Natural killer cell (primary cell): Measurements from ENCODE around the gene PPP2R5B. TPM values are rescaled to one million over a fixed set of nuclear protein-coding genes. Genes with fewer than 3 reads are reported as not detected.

Experiments used
- ATAC-seq, 3 donors: fragments of 150-1000 bp in 2 of 3; fragments of 200-7000 bp in 1 of 3; cut with Tn5 transposase; 1 replicate in 1 of 3; 2 replicates in 2 of 3; pipeline ENCODE4 v1.10.0; 2021; ENCODE audit warnings: mild to moderate bottlenecking in 2 of 3, moderate library complexity in 2 of 3
- DNase-seq, 2 donors: peaks; one replicate each; pipeline versions ENCODE4 v3.0.0 to v3.0.0-alpha.2; 2013 to 2021; ENCODE audit warnings: mixed read lengths in 1 of 2
- H3K27ac ChIP-seq: one replicate; pipeline ENCODE4 v1.5.1; 2013; ENCODE audit warnings: mild to moderate bottlenecking, low read length
- H3K27me3 ChIP-seq: one replicate; pipeline ENCODE4 v1.6.1; 2013; ENCODE audit warnings: low read length; ENCODE audit not compliant: control insufficient read depth, insufficient read depth
- H3K36me3 ChIP-seq: one replicate; pipeline ENCODE4 v1.6.1; 2013; ENCODE audit warnings: low read length; ENCODE audit not compliant: control insufficient read depth, insufficient read depth
- H3K4me1 ChIP-seq: one replicate; pipeline ENCODE4 v1.6.1; 2013; ENCODE audit warnings: low read length; ENCODE audit not compliant: control insufficient read depth, insufficient read depth
- H3K4me3 ChIP-seq: one replicate; pipeline ENCODE4 v1.5.1; 2013; ENCODE audit warnings: low read length
- H3K9me3 ChIP-seq: one replicate; pipeline ENCODE4 v1.6.1; 2013; ENCODE audit warnings: low read length; ENCODE audit not compliant: control insufficient read depth, insufficient read depth
- H3K27ac Mint-ChIP-seq, 2 donors: one replicate each; pipeline ENCODE4 v1.8.0; 2022; ENCODE audit warnings: mild to moderate bottlenecking in 2 of 2, mixed read lengths in 2 of 2, moderate library complexity in 1 of 2
- H3K27me3 Mint-ChIP-seq, 2 donors: one replicate each; pipeline ENCODE4 v1.8.0; 2022; ENCODE audit warnings: low read depth in 2 of 2, mixed read lengths in 2 of 2
- H3K36me3 Mint-ChIP-seq: one replicate; pipeline ENCODE4 v1.8.0; 2022; ENCODE audit warnings: mixed read lengths
- H3K4me1 Mint-ChIP-seq, 2 donors: one replicate each; pipeline ENCODE4 v1.8.0; 2022; ENCODE audit warnings: mixed read lengths in 2 of 2
- H3K4me3 Mint-ChIP-seq: one replicate; pipeline ENCODE4 v1.8.0; 2022; ENCODE audit warnings: mild to moderate bottlenecking, moderate library complexity, mixed read lengths
- H3K9me3 Mint-ChIP-seq, 2 donors: one replicate each; pipeline ENCODE4 v1.8.0; 2022; ENCODE audit warnings: mixed read lengths in 2 of 2
- CTCF ChIP-seq: fragments of 200-600 bp; IDR thresholded peaks from one replicate; pipeline ENCODE4 v1.8.0; 2022; ENCODE audit warnings: antibody characterized with exemption
- WGBS: methylation state at CpG from one replicate; pipeline ENCODE4 v1.1.7; 2013; ENCODE audit warnings: missing lambda C conversion rate; ENCODE audit not compliant: insufficient coverage; 5-methylcytosine and 5-hydroxymethylcytosine counted together
- intact Hi-C: fragments of 100-400 bp; cut with micrococcal nuclease; formaldehyde crosslinking; loops from one replicate; pipeline ENCODE4 v1.14.2; 2022
- total RNA-seq, 4 donors: library from RNA; stranded (reverse); fragments of 120-200 nt in 1 of 4; gene quantifications; one replicate each; pipeline versions ENCODE4 v1.2.3 to v1.2.4, GENCODE V29; 2013 to 2022

The PPP2R5B gene
- total RNA-seq, 3 donors from 2014 or later (not counting 1 experiment from before 2014, with no cell fraction given): 27.8 to 31.5 (median 28.5) TPM

GRCh38 chr11:64888406-64888728 lies 36.1 kb upstream of the PPP2R5B start:
- no peak for TF ChIP-seq CTCF
- Mint-ChIP-seq H3K27ac (peak overlapping the region; percentile 77 to 80), H3K27me3 (no peaks in the 10 kb centered on the region), H3K9me3 (no peaks in the 10 kb centered on the region), H3K36me3 (no peaks in the 10 kb centered on the region), H3K4me1 (peaks cover 17 to 25% of the 10 kb centered on the region in 2 donors), H3K4me3 (peak overlapping the region; percentile 84)
- H3K4me3 ChIP-seq: peak overlapping the region; percentile 12
- no peak overlapping the region for H3K27ac ChIP-seq
- intact Hi-C loops: no loop called here
- no peak for ATAC-seq
- no peaks in the 10 kb centered on the region for H3K27me3 ChIP-seq
- WGBS: 72% methylated on average over 8 of the region's 8 CpGs
- DNase-seq: no peak
- H3K36me3 ChIP-seq: no peaks in the 10 kb centered on the region
- H3K9me3 ChIP-seq: no peaks in the 10 kb centered on the region
- H3K4me1 ChIP-seq: peaks cover 17% of the 10 kb centered on the region

- H3K9me3 Mint-ChIP-seq: no peaks in the 10 kb centered on the region
- intact Hi-C loops: no loop called here
Observed at GRCh38 chr11:64888729-64889511, 35.6 kb upstream of the PPP2R5B start.

GRCh38 chr11:64890522-64890939 lies 34.0 kb upstream of the PPP2R5B start:
- Histone ChIP-seq H3K36me3 (peaks cover 4% of the 10 kb centered on the region), H3K4me3 (no peak overlapping the region), H3K9me3 (no peaks in the 10 kb centered on the region), H3K4me1 (peaks cover 30% of the 10 kb centered on the region), H3K27me3 (no peaks in the 10 kb centered on the region), H3K27ac (no peak overlapping the region)
- H3K27me3 Mint-ChIP-seq: no peaks in the 10 kb centered on the region
- peaks cover 16 to 20% of the 10 kb centered on the region in 2 donors for H3K4me1 Mint-ChIP-seq
- no peak overlapping the region for H3K4me3 Mint-ChIP-seq
- H3K27ac Mint-ChIP-seq: no peak overlapping the region
- no peaks in the 10 kb centered on the region for H3K36me3 Mint-ChIP-seq
- ATAC-seq: no peak
- no peak for TF ChIP-seq CTCF
- H3K9me3 Mint-ChIP-seq: no peaks in the 10 kb centered on the region
- WGBS: 96% methylated on average over 7 of the region's 7 CpGs
- intact Hi-C loops: no loop called here
- no peak for DNase-seq

More at GRCh38 chr11:64888729-64889511, 35.6 kb upstream of the PPP2R5B start:
- H3K4me3 Mint-ChIP-seq: peak overlapping the region; percentile 25
- Histone ChIP-seq H3K27ac (no peak overlapping the region), H3K9me3 (no peaks in the 10 kb centered on the region), H3K4me3 (no peak overlapping the region), H3K4me1 (peaks cover 22% of the 10 kb centered on the region), H3K27me3 (no peaks in the 10 kb centered on the region), H3K36me3 (no peaks in the 10 kb centered on the region)
- peaks cover 17 to 25% of the 10 kb centered on the region in 2 donors for H3K4me1 Mint-ChIP-seq
- H3K27ac Mint-ChIP-seq: no peak overlapping the region
- no peak for TF ChIP-seq CTCF
- no peaks in the 10 kb centered on the region for H3K27me3 Mint-ChIP-seq
- ATAC-seq: no peak
- no peaks in the 10 kb centered on the region for H3K36me3 Mint-ChIP-seq
- DNase-seq: no peak
- 76% methylated on average over 9 of the region's 9 CpGs for WGBS
